ENCODE results near the gene WDR27.

GRCh38 chr6:169664227-169664626 lies 37.6 kb downstream of the WDR27 start:
- TF ChIP-seq, protein P1, sequence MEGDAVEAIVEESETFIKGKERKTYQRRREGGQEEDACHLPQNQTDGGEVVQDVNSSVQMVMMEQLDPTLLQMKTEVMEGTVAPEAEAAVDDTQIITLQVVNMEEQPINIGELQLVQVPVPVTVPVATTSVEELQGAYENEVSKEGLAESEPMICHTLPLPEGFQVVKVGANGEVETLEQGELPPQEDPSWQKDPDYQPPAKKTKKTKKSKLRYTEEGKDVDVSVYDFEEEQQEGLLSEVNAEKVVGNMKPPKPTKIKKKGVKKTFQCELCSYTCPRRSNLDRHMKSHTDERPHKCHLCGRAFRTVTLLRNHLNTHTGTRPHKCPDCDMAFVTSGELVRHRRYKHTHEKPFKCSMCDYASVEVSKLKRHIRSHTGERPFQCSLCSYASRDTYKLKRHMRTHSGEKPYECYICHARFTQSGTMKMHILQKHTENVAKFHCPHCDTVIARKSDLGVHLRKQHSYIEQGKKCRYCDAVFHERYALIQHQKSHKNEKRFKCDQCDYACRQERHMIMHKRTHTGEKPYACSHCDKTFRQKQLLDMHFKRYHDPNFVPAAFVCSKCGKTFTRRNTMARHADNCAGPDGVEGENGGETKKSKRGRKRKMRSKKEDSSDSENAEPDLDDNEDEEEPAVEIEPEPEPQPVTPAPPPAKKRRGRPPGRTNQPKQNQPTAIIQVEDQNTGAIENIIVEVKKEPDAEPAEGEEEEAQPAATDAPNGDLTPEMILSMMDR (IDR thresholded peaks at IDR 0.05; ENCODE audit: low read length): no peak
- TF ChIP-seq EZH2 (optimal IDR thresholded peaks at IDR 0.05; ENCODE audit: low read depth, low read length): no peak
- no peak for TF ChIP-seq EZH2phosphoT487 (IDR thresholded peaks at IDR 0.05; ENCODE audit: low read length)
